HUDEP-2 (cell line): ENCODE measurements around the gene CCR1.
"Not testable (repeated sequence)": the region's sequence is repeated elsewhere in the genome, so short reads cannot be mapped to it uniquely, and the experiment has no call there.

Experiments
- DNase-seq, 76 experiments: peaks; one replicate each; lab custom pipeline; 2025; ENCODE audit not compliant: unreplicated experiment in 76 of 76; lab: John Stamatoyannopoulos, UW

Gene CCR1

GRCh38 chr3:46213201-46213600 is 5.1 kb upstream of the CCR1 start:
- no peak for DNase-seq

- no peak for DNase-seq
These were observed 4.0 kb upstream of the CCR1 start for GRCh38 chr3:46212101-46212500.

- no peak for DNase-seq
These were observed 1.8 kb upstream of the CCR1 start for GRCh38 chr3:46209746-46210470.

- no peak for DNase-seq
These were observed 940 bp upstream of the CCR1 start for GRCh38 chr3:46209053-46209452.

DNA sequence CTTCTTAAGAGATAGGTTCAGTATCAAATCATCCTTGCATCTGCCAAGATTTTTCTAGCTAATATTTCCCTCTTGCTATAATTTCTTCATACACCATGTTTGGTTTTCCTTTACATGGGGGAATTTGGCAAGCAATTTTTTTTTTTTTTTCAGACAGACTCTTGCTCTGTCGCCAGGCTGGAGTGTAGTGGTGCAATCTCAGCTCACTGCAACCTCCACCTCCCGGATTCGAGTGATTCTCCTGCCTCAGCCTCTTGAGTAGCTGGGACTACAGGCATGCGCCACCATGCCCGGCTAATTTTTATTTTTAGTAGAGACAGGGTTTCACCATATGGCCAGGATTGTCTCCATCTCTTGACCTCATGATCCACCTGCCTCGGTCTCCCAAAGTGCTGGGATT is 599 bp downstream of the CCR1 start:
- not testable (repeated sequence) for DNase-seq

GRCh38 chr3:46206282-46207015 is 1.7 kb downstream of the CCR1 start:
- DNase-seq, result no peak

GRCh38 chr3:46205286-46205960 is 2.7 kb downstream of the CCR1 start:
- no peak for DNase-seq

DNA sequence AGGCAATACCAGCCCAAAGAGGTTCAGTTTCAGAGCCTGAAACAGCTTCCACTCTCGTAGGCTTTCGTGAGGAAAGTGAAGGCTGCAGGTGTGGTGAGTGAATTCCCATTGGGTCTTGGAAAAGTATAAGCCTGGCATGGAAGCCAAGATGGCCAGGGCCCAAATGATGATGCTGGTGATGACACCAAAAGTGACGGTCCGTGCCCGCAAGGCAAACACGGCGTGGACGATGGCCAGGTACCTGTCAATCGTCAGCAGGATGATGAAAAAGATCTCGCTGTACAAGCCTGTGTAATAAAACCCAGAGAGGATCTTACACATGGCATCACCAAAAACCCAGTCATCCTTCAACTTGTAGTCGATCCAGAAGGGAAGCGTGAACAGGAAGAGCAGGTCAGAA is 4.4 kb downstream of the CCR1 start:
- no peak for DNase-seq

GRCh38 chr3:46202535-46202934 is 5.6 kb downstream of the CCR1 start:
- DNase-seq, result no peak

GRCh38 chr3:46200790-46201189 is 7.3 kb downstream of the CCR1 start:
- DNase-seq, result no peak

DNA sequence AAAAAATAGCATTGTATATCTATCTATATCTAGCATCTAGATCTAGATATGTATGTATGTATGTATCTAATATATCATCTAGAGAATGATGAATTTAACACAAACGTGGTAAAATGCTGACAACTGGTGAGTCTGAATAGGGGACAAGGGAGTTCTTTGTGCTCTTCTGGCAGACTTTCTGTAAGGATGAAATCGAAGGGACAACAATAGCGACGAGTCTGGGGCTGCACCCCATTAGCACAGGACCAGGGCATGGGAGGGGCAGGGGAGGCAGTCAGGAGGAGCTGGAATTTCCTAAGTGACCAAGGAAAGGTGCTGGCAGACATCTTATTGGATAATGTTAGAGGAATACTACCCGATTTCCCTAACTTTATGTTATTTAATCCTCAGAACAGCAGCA is 7.9 kb downstream of the CCR1 start:
- no peak for DNase-seq

- DNase-seq, result no peak
These were observed 11.7 kb downstream of the CCR1 start for GRCh38 chr3:46196261-46196957.

DNA sequence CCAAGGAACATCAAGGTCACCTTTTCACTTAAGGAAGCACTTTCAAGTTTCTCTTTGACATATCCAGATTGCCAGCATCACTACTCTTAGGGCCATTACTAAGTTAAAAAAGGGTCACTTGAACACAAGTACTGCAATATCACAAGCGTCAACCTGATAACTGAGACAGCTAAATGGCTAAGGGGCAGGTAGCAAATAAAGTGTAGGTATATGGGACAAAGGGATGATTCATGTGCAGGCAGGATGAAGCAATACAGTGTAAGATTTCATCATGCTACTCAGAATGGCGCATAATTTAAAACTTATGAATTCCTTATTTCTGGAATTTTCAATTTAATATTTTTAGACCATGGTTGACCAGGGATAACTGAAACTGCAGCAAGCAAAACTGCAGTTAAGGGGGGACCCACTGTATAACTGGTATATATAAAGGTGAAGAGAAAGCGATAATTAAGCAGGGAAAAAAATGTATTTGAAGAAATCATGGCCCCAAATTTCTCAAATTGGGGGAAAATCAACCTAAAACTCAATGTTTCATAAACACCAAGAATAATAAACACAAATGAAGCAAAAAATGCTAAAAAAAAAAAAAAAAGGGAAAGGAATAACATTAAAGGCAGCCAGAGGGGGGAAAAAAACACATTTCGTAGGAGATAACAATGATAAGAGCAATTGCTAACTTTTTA is 13.1 kb downstream of the CCR1 start:
- DNase-seq, result no peak

GRCh38 chr3:46193436-46193835 is 14.7 kb downstream of the CCR1 start:
- DNase-seq, result no peak

- DNase-seq, result no peak
These were observed 15.2 kb downstream of the CCR1 start for GRCh38 chr3:46192939-46193338.

DNA sequence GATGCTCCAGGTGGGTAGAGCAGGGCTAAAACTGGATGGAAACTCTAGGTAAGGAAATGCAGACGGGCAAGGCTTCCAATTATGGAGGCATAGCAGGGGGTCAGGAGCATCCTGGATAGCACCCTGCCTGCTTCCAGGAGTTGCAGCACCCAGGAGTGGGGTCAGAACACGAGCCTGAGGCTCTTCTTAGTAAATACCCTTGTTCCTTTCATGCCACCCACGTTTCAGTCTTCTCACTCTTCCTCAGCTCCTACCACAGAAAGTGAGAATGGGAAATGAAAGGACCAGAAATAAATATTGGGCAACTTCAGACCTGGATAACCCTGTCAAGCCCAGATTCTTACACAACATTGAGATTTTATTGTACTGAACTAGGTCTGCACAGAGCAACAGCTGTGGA is 16.4 kb downstream of the CCR1 start:
- no peak for DNase-seq

GRCh38 chr3:46188708-46189107 is 19.4 kb downstream of the CCR1 start:
- DNase-seq, result no peak

DNA sequence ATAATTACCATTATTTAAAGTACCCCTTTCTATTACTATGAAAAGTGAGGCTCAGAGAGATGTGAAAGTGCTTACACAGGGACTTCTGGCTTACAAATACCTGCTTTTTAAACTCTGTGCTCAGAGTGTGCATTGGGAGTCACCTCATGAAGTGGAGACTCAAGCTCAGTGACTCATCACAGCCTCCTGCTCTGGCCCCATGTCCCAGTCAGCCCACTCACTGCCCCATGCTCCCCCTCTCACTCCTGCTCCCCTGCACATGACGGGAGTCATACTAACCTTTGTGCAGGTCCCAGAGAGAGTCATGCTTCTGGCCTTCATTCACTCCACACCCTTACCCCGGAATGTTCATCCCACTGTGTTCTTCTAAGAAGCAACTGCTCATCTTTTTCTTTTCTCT is 20.2 kb downstream of the CCR1 start:
- DNase-seq, result no peak

GRCh38 chr3:46187341-46187700 is 20.8 kb downstream of the CCR1 start:
- DNase-seq, result no peak

GRCh38 chr3:46186471-46187340 is 21.4 kb downstream of the CCR1 start:
- DNase-seq, result no peak
